Measurements from ENCODE around the gene MCU.

DNA sequence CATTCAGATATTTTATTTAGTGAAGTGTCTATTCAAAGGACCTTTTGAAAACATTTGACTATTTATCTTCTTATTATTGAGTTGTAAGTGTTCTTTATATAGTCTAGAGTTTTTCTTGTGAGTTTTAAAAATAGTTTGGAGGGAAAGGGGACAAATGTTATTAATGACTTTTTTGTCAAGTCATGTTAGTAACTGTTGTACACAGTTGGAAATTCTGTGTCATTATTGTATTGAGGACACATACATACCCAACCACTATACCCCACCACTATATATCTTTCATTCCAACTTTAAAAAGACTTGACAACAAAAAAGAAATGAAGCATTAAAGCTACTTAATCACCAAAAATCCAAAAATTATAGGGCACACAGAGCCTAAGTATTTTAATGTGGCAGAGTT, 148.4 kb downstream of the MCU start:
- TF ChIP-seq EP300 (IDR thresholded peaks at IDR 0.05; ENCODE audit: low read depth) = no peak
- TF ChIP-seq, protein P1, sequence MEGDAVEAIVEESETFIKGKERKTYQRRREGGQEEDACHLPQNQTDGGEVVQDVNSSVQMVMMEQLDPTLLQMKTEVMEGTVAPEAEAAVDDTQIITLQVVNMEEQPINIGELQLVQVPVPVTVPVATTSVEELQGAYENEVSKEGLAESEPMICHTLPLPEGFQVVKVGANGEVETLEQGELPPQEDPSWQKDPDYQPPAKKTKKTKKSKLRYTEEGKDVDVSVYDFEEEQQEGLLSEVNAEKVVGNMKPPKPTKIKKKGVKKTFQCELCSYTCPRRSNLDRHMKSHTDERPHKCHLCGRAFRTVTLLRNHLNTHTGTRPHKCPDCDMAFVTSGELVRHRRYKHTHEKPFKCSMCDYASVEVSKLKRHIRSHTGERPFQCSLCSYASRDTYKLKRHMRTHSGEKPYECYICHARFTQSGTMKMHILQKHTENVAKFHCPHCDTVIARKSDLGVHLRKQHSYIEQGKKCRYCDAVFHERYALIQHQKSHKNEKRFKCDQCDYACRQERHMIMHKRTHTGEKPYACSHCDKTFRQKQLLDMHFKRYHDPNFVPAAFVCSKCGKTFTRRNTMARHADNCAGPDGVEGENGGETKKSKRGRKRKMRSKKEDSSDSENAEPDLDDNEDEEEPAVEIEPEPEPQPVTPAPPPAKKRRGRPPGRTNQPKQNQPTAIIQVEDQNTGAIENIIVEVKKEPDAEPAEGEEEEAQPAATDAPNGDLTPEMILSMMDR (IDR thresholded peaks at IDR 0.05) = no peak
